Transverse colon (tissue), 4 donors: ENCODE data around the gene EFHB. TPM values are rescaled to one million over a fixed set of nuclear protein-coding genes. Genes with fewer than 3 reads are reported as not detected.

Experiments
- DNase-seq: peaks from one replicate; pipeline ENCODE4 v3.0.0-alpha.2; 2019
- H3K27ac ChIP-seq, 4 donors: fragments of 200-600 bp; sonication (generic); 2 replicates each; pipeline ENCODE4 v1.5.1; 2016 to 2018; ENCODE audit warnings: inconsistent platforms in 4 of 4
- H3K27me3 ChIP-seq: fragments of 200-600 bp; sonication (generic); 2 replicates; pipeline ENCODE4 v1.5.1; 2017; ENCODE audit warnings: inconsistent platforms
- H3K36me3 ChIP-seq, 4 donors: fragments of 200-600 bp; sonication (generic); 2 replicates each; pipeline ENCODE4 v1.5.1; 2017 to 2019; ENCODE audit warnings: inconsistent platforms in 4 of 4
- H3K4me1 ChIP-seq, 4 donors: fragments of 200-600 bp; sonication (generic); 2 replicates each; pipeline ENCODE4 v1.5.1; 2017 to 2020; ENCODE audit warnings: inconsistent platforms in 4 of 4
- H3K4me3 ChIP-seq, 4 donors: fragments of 200-600 bp; sonication (generic); 1 replicate in 1 of 4; 2 replicates in 3 of 4; pipeline versions ENCODE4 v1.5.1 to v1.6.1; 2017 to 2019; ENCODE audit warnings: inconsistent platforms in 4 of 4
- H3K9me3 ChIP-seq, 2 donors: fragments of 200-600 bp; sonication (generic); 2 replicates each; pipeline ENCODE4 v1.5.1; 2017 to 2019; ENCODE audit warnings: inconsistent platforms in 2 of 2
- CTCF ChIP-seq, 5 experiments: fragments of 200-600 bp in 3 of 5; fragments of 450-650 bp in 2 of 5; sonication (generic) in 3 of 5; IDR thresholded peaks; 1 replicate in 2 of 5; 2 replicates in 3 of 5; pipeline ENCODE4 v1.5.1; 2016 to 2017; ENCODE audit warnings: antibody characterized with exemption in 5 of 5, inconsistent platforms in 3 of 5, mild to moderate bottlenecking in 2 of 5, moderate library complexity in 1 of 5
- EP300 ChIP-seq: sonication (generic); formaldehyde crosslinking; IDR thresholded peaks from one replicate; pipeline ENCODE4 v1.6.1; 2017; ENCODE audit warnings: antibody characterized with exemption, low read depth
- POLR2A ChIP-seq: fragments of 450-650 bp; IDR thresholded peaks from one replicate; pipeline ENCODE4 v1.6.1; 2016; ENCODE audit warnings: antibody characterized with exemption, mild to moderate bottlenecking, moderate library complexity
- POLR2AphosphoS5 ChIP-seq, 3 donors: sonication (generic); formaldehyde crosslinking; IDR thresholded peaks; one replicate each; pipeline ENCODE4 v1.6.1; 2016; ENCODE audit warnings: antibody characterized with exemption in 3 of 3
- WGBS, 2 donors: methylation state at CpG; one replicate each; pipeline ENCODE4 v1.1.5; 2018; ENCODE audit warnings: low coverage in 1 of 2; 5-methylcytosine and 5-hydroxymethylcytosine counted together
- in situ Hi-C, 4 donors: fragments of 200-750 bp; cut with MboI; loops; one replicate each; pipeline versions ENCODE4 v1.15.0 to v1.15.1; 2017; ENCODE audit warnings: low sequenced_read_pairs in 3 of 4, low pct_ligation_motif_present in 1 of 4, low pct_unique_long_range_greater_than_20kb in 1 of 4
- intact Hi-C: fragments of 100-400 bp; cut with DNase I; formaldehyde crosslinking; loops from one replicate; pipeline ENCODE4 v1.15.1; 2023; ENCODE audit warnings: low total_unique reads
- total RNA-seq, 4 donors: library from RNA; depleted of rRNA; stranded (reverse); fragments of >200 nt; gene quantifications; one replicate each; pipeline ENCODE4 v1.1.0, GENCODE V29; 2016

The EFHB gene, protein sequence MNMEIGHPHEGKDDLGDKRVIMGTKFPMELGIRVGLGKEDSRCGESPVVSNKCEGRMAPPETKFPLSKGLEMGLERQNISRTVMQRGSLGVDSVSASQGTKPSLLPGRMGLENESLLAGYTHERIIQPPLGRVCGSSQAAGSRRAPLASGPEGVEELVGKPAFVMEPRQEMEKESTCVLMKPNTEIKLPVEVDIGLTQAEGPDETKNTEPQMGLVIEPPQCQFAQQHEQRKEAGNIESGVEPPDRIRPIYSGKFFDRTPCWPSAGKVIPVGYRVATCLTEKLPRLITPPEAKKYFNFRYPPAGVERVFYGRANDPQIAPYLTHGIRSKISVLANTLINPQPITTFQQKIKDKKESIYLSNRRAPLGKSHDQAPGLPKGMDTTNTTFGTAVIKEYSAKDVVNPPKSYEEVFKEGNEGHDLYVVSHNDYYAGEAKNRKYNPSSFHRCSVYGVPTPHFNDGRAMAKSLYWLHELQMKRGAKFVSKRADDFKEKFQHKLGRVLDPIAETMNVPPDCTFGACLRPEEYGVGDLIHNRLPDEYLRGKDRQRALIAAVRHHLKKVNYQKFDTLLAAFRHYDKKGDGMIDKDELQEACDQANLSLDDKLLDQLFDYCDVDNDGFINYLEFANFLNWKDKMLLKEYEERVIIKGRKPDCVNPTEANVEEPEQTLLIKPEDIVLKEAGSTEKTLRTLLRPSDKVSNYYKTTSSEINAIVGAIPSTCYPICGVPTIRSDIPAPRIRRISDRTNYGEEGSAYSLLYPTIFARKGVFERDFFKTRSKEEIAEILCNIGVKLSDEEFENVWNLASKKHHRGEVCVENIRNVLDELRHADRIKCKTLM
- total RNA-seq: under 1 TPM in 2 of 4 donors, not detected in 2; 0.64 to 0.68 TPM

DNA sequence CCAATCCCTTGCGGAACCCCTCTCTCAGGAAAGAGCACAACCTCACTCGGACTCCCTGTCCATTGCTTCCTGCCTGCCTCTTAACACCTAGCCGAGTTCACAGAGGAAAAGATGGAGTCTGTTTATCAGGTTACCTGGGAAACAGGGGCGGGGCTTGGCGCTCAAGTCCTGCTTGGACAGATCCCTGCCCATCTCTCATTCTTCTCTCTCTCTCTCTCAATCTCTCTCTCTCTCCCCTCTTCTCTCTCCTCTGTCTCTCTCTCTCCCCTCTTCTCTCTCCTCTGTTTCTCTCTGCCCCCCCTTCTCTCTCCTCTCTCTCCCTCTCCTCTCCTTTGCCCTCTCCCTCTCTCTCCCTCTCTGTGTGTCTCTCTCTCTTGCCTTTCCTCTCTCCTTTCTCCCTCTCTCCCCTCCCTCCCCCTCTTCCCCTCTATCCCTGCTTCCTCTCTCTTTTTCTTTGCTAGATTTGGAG is at the start of gene EFHB:
Gene EFHB (minus strand): TSS at position 120 of the 469 bp plus-strand sequence. CDS start 199 bp downstream, outside the sequence.
- H3K36me3 ChIP-seq: no peaks in the 10 kb centered on the region
- TF ChIP-seq POLR2AphosphoS5 (IDR thresholded peaks at IDR 0.05) (no peak), POLR2A (no peak), EP300 (no peak), CTCF (IDR thresholded peaks at IDR 0.05) (no peak)
- 25 to 41% methylated on average over 2 to 5 of the region's 5 CpGs for WGBS, 2 donors
- in situ Hi-C loops: loop anchor here in 1 of 4 donors (25.0 kb wide), 1 partner anchor 253 kb away; the partner anchor contains the start of gene SGO1
- H3K9me3 ChIP-seq: no peaks in the 10 kb centered on the region
- intact Hi-C loops: no loop called here
- no peak within 1 kb of the TSS for H3K27ac ChIP-seq
- no peak within 1 kb of the TSS for H3K4me3 ChIP-seq
- peak; percentile 63 for DNase-seq
- no peaks in the 10 kb centered on the region for H3K4me1 ChIP-seq
- H3K27me3 ChIP-seq: no peaks in the 10 kb centered on the region

DNA sequence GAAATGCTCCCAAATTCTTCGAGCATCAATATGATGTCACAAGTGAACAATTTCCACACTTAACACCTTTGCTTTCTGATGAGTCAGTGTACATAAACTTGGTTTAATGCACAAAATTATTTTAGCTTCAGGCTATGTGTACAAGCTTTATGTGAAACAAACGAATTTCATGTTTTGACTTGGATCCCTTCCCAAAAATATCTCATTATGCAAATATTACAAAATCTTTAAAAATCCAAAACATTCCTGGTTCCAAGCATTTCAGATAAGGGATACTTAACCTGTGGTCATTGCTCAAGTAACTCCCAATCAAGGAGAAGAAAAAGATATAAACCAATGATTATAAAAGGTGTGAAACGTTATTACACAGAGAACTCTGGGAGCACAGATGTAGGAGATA is 38.0 kb upstream of the EFHB start:
- in situ Hi-C loops: no loop called here
- Histone ChIP-seq H3K4me1 (peaks cover 0 to 2% (median 0%) of the 10 kb centered on the region in 4 donors), H3K9me3 (no peaks in the 10 kb centered on the region), H3K27me3 (no peaks in the 10 kb centered on the region), H3K36me3 (peaks cover 0 to 31% (median 12%) of the 10 kb centered on the region in 4 donors), H3K4me3 (no peak overlapping the region), H3K27ac (no peak overlapping the region)
- intact Hi-C loops: no loop called here
- WGBS, 2 donors: 47 to 53% methylated on average over 3 of the region's 3 CpGs
- TF ChIP-seq POLR2AphosphoS5 (IDR thresholded peaks at IDR 0.05): no peak
- TF ChIP-seq CTCF (IDR thresholded peaks at IDR 0.05): no peak
- TF ChIP-seq POLR2A: no peak
- TF ChIP-seq EP300: no peak
- no peak for DNase-seq

- Histone ChIP-seq H3K27ac (no peak overlapping the region), H3K27me3 (no peaks in the 10 kb centered on the region), H3K36me3 (peaks cover 0 to 14% (median 3%) of the 10 kb centered on the region in 4 donors), H3K9me3 (no peaks in the 10 kb centered on the region), H3K4me3 (no peak overlapping the region), H3K4me1 (peaks cover 0 to 8% (median 1%) of the 10 kb centered on the region in 4 donors)
- DNase-seq: no peak
- intact Hi-C loops (no loop called here), in situ Hi-C loops (no loop called here)
- WGBS, 2 donors: 83 to 96% methylated on average over 8 of the region's 8 CpGs
- TF ChIP-seq POLR2A: no peak
- TF ChIP-seq EP300: no peak
- no peak for TF ChIP-seq POLR2AphosphoS5 (IDR thresholded peaks at IDR 0.05)
These were observed 36.3 kb upstream of the EFHB start for GRCh38 chr3:19970327-19970726.

DNA sequence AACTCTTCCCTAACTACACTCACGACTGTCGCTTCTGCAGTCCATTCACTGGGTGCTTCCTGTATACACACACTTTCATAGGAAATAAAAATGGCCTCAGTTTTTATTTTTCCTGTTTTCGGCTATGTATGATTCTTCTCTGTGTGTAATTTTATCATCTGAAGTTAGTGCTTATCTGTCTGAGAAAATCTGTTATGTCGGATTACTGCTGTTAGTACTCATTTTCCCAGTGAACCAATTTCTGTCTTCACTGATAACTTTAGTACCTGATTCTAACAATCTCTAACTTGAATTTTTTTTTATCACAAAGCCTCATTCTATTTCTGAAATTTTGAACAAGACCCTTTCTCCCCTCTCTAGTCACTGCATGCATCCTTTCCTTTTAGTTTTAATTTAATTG is 33.8 kb upstream of the EFHB start:
- Histone ChIP-seq H3K4me1 (peaks cover 0 to 15% (median 1%) of the 10 kb centered on the region in 4 donors), H3K27me3 (no peaks in the 10 kb centered on the region), H3K4me3 (no peak overlapping the region), H3K36me3 (no peaks in the 10 kb centered on the region), H3K27ac (no peak overlapping the region), H3K9me3 (no peaks in the 10 kb centered on the region)
- no peak for DNase-seq
- TF ChIP-seq EP300: no peak
- no peak for TF ChIP-seq CTCF (IDR thresholded peaks at IDR 0.05)
- TF ChIP-seq POLR2A: no peak
- no peak for TF ChIP-seq POLR2AphosphoS5 (IDR thresholded peaks at IDR 0.05)
- intact Hi-C loops (no loop called here), in situ Hi-C loops (no loop called here)
- whole genome bisulfite sequencing, 2 donors: 91 to 92% methylated on average over 4 of the region's 4 CpGs
